ENCODE data around the gene SPATA46. TPM values are rescaled to one million over a fixed set of nuclear protein-coding genes. Genes with fewer than 3 reads are reported as not detected.

Gene SPATA46
- polyA plus RNA-seq, 1 donor (not counting 4 experiments of a cell fraction or from before 2014, with no cell fraction given), result not detected

- Histone ChIP-seq H3K79me2 (ENCODE audit: control insufficient read depth, insufficient read depth, low read length) (no peaks in the 10 kb centered on the region), H3K27me3 (ENCODE audit: control insufficient read depth, extremely low read depth, insufficient read depth, low read length) (no peaks in the 10 kb centered on the region), H3K4me2 (ENCODE audit: control insufficient read depth, extremely low read depth, insufficient read depth, low read depth, low read length) (no peak overlapping the region), H3K9me1 (ENCODE audit: control insufficient read depth, extremely low read depth, insufficient read depth, low read length) (no peaks in the 10 kb centered on the region), H3K9ac (ENCODE audit: control insufficient read depth, extremely low read depth, insufficient read depth, low read length) (no peak overlapping the region), H3K27ac (ENCODE audit: control insufficient read depth, insufficient read depth, low read length) (no peak overlapping the region), H3K4me3 (ENCODE audit: control insufficient read depth in 2 of 3, extremely low read depth in 1 of 3, insufficient read depth in 2 of 3, low read depth in 1 of 3, low read length in 3 of 3) (no peak overlapping the region), H3K36me3 (ENCODE audit: control insufficient read depth in 2 of 2, extremely low read depth in 1 of 2, insufficient read depth in 2 of 2, low read length in 2 of 2) (no peaks in the 10 kb centered on the region), H3K9me3 (ENCODE audit: control insufficient read depth, low read depth, low read length) (no peaks in the 10 kb centered on the region), H4K20me1 (ENCODE audit: control insufficient read depth, extremely low read depth, insufficient read depth, low read length) (no peaks in the 10 kb centered on the region), H2AFZ (ENCODE audit: control insufficient read depth, low read length) (no peak overlapping the region), H3K4me1 (ENCODE audit: control insufficient read depth, extremely low read depth, insufficient read depth, low read length) (no peaks in the 10 kb centered on the region)
- TF ChIP-seq EZH2 (IDR thresholded peaks at IDR 0.05; ENCODE audit: low read length), result no peak
- no peak for TF ChIP-seq CTCF (optimal IDR thresholded peaks at IDR 0.05 in 1 of 3, IDR thresholded peaks at IDR 0.05 in 1 of 3, conservative IDR thresholded peaks at IDR 0.05 in 1 of 3; ENCODE audit: extremely low read depth in 1 of 3, insufficient read depth in 2 of 3, low read length in 3 of 3)
- no peak for FAIRE-seq
- dilution Hi-C loops (cut with MboI; ENCODE audit: extremely low pct_ligation_motif_present, low sequenced_read_pairs), result no loop called here
- no peak for DNase-seq (ENCODE audit: low read depth, low spot score)
Observed at GRCh38 chr1:162326559-162326958, 50.1 kb downstream of the SPATA46 start.

GRCh38 chr1:162324396-162324795 is 52.3 kb downstream of the SPATA46 start:
- TF ChIP-seq CTCF (optimal IDR thresholded peaks at IDR 0.05 in 1 of 3, IDR thresholded peaks at IDR 0.05 in 1 of 3, conservative IDR thresholded peaks at IDR 0.05 in 1 of 3; ENCODE audit: extremely low read depth in 1 of 3, insufficient read depth in 2 of 3, low read length in 3 of 3) (no peak), EZH2 (IDR thresholded peaks at IDR 0.05; ENCODE audit: low read length) (no peak)
- no peaks in the 10 kb centered on the region for H3K9me1 ChIP-seq (ENCODE audit: control insufficient read depth, extremely low read depth, insufficient read depth, low read length)
- H3K36me3 ChIP-seq (ENCODE audit: control insufficient read depth in 2 of 2, extremely low read depth in 1 of 2, insufficient read depth in 2 of 2, low read length in 2 of 2), result no peaks in the 10 kb centered on the region
- H3K4me1 ChIP-seq (ENCODE audit: control insufficient read depth, extremely low read depth, insufficient read depth, low read length), result peaks cover 5% of the 10 kb centered on the region
- H3K79me2 ChIP-seq (ENCODE audit: control insufficient read depth, insufficient read depth, low read length), result no peaks in the 10 kb centered on the region
- H3K27me3 ChIP-seq (ENCODE audit: control insufficient read depth, extremely low read depth, insufficient read depth, low read length), result no peaks in the 10 kb centered on the region
- H3K4me3 ChIP-seq (ENCODE audit: control insufficient read depth in 2 of 3, extremely low read depth in 1 of 3, insufficient read depth in 2 of 3, low read depth in 1 of 3, low read length in 3 of 3), result no peak overlapping the region
- no peak for FAIRE-seq
- H3K9ac ChIP-seq (ENCODE audit: control insufficient read depth, extremely low read depth, insufficient read depth, low read length), result no peak overlapping the region
- H4K20me1 ChIP-seq (ENCODE audit: control insufficient read depth, extremely low read depth, insufficient read depth, low read length), result no peaks in the 10 kb centered on the region
- no peak overlapping the region for H2AFZ ChIP-seq (ENCODE audit: control insufficient read depth, low read length)
- DNase-seq (ENCODE audit: low read depth, low spot score), result no peak
- dilution Hi-C loops (cut with MboI; ENCODE audit: extremely low pct_ligation_motif_present, low sequenced_read_pairs), result no loop called here
- H3K9me3 ChIP-seq (ENCODE audit: control insufficient read depth, low read depth, low read length), result no peaks in the 10 kb centered on the region
- H3K27ac ChIP-seq (ENCODE audit: control insufficient read depth, insufficient read depth, low read length), result no peak overlapping the region
- no peak overlapping the region for H3K4me2 ChIP-seq (ENCODE audit: control insufficient read depth, extremely low read depth, insufficient read depth, low read depth, low read length)

Small RNA genes within 50 kb of the gene (small RNA-seq; reads per million reads assigned to genes)
- 0 reads per million in 3 experiments for gene MIR556 (ENCODE audit: insufficient read length in 3 of 3, low read depth in 3 of 3, low replicate concordance in 1 of 3)
- gene RNA5SP61 (ENCODE audit: insufficient read length in 3 of 3, low read depth in 3 of 3, low replicate concordance in 1 of 3), result 0 reads per million in 3 experiments

Other genes starting within 250 kb of the SPATA46 start
- gene C1orf226, start 4.9 kb upstream of the SPATA46 start, polyA plus RNA-seq, result 0.06 to 0.13 TPM (median 0.12 TPM) in 3 replicates
- gene SH2D1B, start 35.3 kb upstream of the SPATA46 start, polyA plus RNA-seq, result not detected in 3 replicates
- gene UHMK1, start 121.0 kb upstream of the SPATA46 start, polyA plus RNA-seq, result 24.6 to 45.1 TPM (median 26.9 TPM) in 3 replicates
- gene UAP1, start 184.9 kb upstream of the SPATA46 start, polyA plus RNA-seq, result 81.8 to 150 TPM (median 129 TPM) in 3 replicates

Measured in keratinocyte (primary cell).